ENCODE measurements around the gene MYH7B.

The MYH7B gene

DNA sequence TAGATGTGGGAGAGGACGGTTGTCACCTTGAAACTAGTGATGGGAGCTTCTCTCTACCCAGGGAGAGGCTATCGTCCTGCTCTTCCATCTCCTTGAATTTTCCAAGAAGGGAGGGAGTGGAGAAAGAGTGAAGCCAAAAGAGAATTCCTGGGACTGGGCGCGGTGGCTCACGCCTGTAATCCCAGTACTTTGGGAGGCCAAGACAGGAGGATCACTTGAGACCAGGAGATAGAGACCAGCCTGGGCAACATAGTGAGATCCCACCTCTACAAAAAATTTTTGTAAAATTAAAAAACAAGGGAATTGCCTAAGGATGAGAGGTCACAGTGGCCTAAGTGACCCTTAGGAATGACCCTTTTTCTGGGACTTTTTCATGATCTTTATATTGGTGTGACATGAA lies 8.8 kb downstream of the MYH7B start:
- DNase-seq (ENCODE audit: low read depth), result no peak
- TF ChIP-seq, protein P1, sequence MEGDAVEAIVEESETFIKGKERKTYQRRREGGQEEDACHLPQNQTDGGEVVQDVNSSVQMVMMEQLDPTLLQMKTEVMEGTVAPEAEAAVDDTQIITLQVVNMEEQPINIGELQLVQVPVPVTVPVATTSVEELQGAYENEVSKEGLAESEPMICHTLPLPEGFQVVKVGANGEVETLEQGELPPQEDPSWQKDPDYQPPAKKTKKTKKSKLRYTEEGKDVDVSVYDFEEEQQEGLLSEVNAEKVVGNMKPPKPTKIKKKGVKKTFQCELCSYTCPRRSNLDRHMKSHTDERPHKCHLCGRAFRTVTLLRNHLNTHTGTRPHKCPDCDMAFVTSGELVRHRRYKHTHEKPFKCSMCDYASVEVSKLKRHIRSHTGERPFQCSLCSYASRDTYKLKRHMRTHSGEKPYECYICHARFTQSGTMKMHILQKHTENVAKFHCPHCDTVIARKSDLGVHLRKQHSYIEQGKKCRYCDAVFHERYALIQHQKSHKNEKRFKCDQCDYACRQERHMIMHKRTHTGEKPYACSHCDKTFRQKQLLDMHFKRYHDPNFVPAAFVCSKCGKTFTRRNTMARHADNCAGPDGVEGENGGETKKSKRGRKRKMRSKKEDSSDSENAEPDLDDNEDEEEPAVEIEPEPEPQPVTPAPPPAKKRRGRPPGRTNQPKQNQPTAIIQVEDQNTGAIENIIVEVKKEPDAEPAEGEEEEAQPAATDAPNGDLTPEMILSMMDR (IDR thresholded peaks at IDR 0.05; ENCODE audit: insufficient read depth, low read depth, low read length, missing control alignments), result no peak
- no peak overlapping the region for H3K4me3 ChIP-seq (ENCODE audit: low read depth, low read length)

DNA sequence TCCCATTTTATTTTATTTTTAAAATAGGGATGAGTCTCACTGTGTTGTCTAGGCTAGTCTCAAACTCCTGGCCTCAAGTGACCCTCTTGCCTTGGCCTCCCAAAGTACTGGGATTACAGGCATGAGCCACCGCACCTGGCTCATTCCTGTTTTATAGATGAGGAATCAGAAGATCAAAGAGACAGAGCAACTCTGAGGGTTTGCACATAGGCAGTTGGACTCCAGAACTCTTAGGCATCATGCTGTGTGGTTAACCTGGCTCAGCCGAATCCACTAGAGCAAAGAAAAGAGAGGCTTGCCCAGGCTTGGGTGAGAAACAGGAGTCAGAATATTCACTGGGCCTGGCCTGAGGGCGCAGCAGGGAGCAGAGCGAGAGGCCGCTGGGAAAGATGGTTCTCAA lies 9.4 kb downstream of the MYH7B start:
- no peak for DNase-seq (ENCODE audit: low read depth)
- H3K4me3 ChIP-seq (ENCODE audit: low read depth, low read length), result no peak overlapping the region
- TF ChIP-seq, protein P1 (IDR thresholded peaks at IDR 0.05; ENCODE audit: insufficient read depth, low read depth, low read length, missing control alignments), result no peak

DNA sequence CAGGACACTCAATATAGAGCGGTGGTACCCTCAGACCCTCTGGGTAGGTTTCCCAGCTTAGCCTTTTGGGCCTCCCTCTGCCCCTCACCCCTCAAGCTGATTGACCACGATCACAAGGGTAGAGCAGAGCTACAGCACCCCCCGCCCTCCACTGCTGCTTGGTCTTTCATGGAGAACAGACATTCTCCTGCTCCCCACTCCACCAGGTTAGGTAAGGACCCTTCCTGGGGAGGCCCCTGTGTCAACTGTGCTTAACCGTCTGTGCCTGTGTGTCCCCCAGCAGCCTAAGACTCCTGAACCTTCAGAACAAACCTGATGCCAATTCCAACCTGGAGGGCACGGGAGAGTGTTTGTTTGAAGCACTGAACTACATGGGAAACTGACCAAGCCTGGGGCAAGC lies 11.8 kb downstream of the MYH7B start:
- TF ChIP-seq, protein P1 (IDR thresholded peaks at IDR 0.05; ENCODE audit: insufficient read depth, low read depth, low read length, missing control alignments), result no peak
- no peak overlapping the region for H3K4me3 ChIP-seq (ENCODE audit: low read depth, low read length)
- no peak for DNase-seq (ENCODE audit: low read depth)

DNA sequence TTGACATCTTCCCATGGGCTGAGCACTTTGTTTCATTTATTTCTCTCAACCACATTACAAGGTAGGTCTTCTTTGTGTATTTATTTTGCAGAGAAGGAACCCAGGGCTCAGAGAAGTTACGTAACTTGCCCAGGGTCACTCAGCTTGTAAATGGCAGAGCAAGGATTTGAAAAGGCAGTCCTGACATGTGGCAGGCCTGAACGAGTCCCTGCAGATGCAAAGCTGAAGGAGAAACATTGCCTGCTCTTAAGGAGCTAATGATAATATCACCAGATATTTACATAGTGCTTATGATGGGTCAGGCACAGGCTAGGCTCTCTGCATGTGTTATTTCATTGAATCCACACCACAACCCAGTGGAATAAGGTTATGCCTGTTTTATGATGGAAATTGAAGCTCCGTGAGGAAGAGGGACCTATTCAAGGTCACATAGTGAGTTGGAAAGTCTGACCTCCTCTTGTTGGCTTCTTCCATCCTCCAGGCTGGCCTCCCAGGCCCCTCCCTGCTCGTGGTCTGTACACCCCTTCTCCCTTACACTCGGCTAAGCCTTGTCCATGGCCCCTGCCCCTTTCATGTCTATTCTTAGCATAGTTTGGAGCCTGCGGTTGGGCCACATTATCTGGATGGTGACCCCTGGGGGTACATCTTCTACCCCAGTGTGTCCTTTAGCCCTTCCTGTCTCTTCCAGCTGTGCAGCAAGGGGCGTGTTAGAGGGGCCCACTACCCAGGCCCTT lies 12.5 kb downstream of the MYH7B start:
- no peak for DNase-seq (ENCODE audit: low read depth)
- TF ChIP-seq, protein P1 (IDR thresholded peaks at IDR 0.05; ENCODE audit: insufficient read depth, low read depth, low read length, missing control alignments), result no peak
- H3K4me3 ChIP-seq (ENCODE audit: low read depth, low read length), result no peak overlapping the region

DNA sequence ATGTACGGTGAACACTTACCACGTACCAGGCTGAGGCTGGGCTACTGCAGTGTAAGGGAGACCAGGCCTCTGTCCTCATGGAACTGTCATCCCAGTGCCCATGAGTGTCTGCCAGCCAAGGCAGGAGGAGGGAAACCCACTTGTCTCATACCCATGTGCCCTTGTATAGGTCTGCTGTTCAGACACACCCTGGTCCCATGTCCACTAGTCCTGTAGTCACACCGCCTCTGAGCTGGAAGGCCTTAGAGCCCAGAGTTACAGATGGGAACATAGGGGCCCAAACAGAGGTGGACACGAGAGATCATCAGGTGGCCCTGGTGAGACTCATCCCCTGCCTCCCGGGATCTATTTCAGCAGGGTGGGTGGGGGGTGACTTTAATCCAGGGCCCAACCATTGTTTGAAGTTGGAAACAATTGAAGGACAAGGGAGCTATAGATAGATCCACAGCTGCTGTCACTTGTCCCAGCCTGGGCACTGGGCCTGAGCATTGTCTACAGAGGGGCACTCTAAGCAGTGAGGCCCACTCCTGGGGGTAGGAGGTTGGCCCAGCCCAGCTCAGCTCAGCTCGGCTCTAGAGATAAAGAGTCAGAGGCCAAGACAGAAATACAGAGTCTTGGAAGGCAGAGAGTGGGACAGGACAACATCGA lies 14.6 kb downstream of the MYH7B start:
- DNase-seq (ENCODE audit: low read depth), result no peak
- no peak overlapping the region for H3K4me3 ChIP-seq (ENCODE audit: low read depth, low read length)
- TF ChIP-seq, protein P1 (IDR thresholded peaks at IDR 0.05; ENCODE audit: insufficient read depth, low read depth, low read length, missing control alignments), result no peak

DNA sequence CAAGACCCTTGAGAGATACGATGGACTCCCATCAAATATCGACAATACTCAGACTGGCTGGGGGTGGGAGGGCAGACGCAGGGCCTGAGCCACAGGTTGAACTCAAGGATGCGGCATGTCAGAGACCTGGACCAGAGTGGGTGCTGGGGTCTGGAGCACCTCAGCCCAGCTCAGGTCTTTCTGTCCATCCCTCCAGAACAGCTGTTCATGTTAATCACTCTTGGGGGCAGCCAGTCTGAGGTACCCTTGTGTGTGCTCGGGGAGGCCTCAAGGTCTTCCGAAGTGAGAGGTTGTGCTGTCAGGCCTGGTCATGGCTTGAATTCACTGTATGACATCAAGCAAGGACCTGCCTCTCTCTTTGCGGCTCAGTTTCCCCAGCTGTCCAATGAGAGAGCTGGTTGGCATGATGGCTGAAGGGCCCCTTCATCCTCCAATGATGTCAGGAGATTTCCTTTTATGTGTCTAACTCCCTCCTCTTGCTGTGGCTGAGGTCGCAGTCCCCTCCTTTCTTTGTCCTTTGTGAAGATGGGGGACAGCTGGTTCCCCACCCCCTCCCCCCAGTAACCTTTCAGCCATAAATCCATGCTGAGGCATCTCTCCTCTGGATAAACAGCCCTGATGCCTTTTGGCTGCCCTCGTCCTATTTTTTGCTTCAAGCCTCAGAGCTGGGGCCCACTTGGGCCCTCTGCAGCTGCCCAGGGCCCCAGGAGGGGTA lies 15.3 kb downstream of the MYH7B start:
- TF ChIP-seq, protein P1 (IDR thresholded peaks at IDR 0.05; ENCODE audit: insufficient read depth, low read depth, low read length, missing control alignments), result no peak
- no peak overlapping the region for H3K4me3 ChIP-seq (ENCODE audit: low read depth, low read length)
- DNase-seq (ENCODE audit: low read depth), result no peak

All from GM12865 (cell line).